ENCODE measurements around the gene MARK1.

GRCh38 chr1:220485791-220486190, 42.1 kb upstream of the MARK1 start:
- no peak for TF ChIP-seq CTCF (IDR thresholded peaks at IDR 0.05)
- no peak for TF ChIP-seq POLR2A (IDR thresholded peaks at IDR 0.05)

Data from right lobe of liver (tissue), 4 donors.